ENCODE measurements around the gene ZPLD1.

DNA sequence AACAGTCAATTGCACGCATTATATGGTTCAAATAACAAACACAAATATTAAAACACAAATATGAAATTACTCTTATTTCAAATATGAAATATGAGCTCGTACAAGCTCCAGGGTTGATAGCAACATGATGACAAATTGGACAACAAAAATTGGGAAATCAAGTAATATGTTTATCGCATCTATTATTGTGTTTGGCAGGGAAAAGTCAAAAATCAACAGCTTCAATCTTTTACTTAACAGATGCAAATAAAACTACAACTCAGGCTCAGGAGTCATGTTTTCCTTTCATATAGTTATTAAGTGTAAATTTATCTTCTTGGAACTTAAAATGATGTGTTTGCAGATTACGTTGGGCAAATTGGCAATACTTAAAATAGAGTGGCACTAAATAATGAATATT lies 41.4 kb downstream of the ZPLD1 start:
- TF ChIP-seq, protein P1, sequence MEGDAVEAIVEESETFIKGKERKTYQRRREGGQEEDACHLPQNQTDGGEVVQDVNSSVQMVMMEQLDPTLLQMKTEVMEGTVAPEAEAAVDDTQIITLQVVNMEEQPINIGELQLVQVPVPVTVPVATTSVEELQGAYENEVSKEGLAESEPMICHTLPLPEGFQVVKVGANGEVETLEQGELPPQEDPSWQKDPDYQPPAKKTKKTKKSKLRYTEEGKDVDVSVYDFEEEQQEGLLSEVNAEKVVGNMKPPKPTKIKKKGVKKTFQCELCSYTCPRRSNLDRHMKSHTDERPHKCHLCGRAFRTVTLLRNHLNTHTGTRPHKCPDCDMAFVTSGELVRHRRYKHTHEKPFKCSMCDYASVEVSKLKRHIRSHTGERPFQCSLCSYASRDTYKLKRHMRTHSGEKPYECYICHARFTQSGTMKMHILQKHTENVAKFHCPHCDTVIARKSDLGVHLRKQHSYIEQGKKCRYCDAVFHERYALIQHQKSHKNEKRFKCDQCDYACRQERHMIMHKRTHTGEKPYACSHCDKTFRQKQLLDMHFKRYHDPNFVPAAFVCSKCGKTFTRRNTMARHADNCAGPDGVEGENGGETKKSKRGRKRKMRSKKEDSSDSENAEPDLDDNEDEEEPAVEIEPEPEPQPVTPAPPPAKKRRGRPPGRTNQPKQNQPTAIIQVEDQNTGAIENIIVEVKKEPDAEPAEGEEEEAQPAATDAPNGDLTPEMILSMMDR (IDR thresholded peaks at IDR 0.05) = no peak
- no peak for TF ChIP-seq ZFX (IDR thresholded peaks at IDR 0.05; ENCODE audit: borderline replicate concordance)
